Activated T-cell treated with anti-CD3 and anti-CD28 coated beads, Interleukin-2, amount 50 U/mL, for 48 hours (primary cell): ENCODE results near the gene DACH1.

Experiments used
- DNase-seq, 2 experiments: peaks; one replicate each; pipeline ENCODE4 v3.0.0-alpha.2; 2020

DACH1 gene

GRCh38 chr13:71618159-71618558 is 248.8 kb downstream of the DACH1 start:
- no peak for DNase-seq

DNA sequence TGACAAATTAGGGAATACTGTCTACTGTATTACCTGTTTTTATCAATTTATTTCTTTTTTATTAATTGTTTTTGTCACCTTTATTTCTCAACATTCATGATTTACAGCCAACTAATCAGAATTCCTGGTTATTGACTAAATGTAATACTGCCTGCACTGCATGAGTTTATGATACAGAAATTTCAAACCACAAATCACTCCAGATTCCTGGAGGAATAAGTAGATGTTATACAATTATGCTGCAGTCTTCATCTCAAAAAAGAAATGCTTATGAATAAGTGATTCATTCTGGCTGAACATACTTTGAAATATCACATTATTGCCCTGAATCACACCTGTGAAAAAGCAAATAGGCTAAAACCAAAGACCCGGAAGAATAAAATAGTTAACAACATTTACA is 249.7 kb downstream of the DACH1 start:
- no peak for DNase-seq

DNA sequence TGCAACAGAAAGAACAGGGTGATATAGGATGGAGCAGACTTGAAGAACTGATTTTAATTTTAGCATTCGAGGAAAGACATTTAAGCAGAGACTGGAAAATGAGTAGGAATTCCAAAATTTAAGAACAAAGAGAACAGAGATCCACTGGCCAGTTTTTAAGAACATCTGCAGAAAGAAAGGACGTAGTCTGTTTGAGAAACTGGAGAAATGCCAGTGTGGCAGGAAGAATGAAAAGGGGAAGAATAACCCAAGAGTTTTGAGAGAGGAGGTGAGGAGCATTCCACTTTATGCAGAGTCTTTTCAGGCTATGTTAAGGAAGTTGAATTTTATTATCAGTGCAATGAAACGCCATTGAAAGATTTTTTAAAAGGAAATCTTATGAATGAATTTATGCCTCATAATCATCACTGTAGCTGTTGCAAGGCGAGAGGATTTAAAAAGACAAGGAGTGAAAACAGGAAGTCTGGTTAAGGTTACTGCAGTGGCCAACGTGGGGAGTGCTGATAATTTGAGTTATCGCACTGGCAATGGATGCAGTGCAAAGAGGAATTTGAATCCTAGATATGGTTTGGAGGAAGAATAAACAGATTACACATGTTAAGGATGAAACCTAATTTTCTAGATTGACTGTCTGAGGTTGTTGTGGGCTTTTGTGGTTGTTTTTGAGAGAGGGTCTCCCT is 253.8 kb downstream of the DACH1 start:
- DNase-seq, result no peak

DNA sequence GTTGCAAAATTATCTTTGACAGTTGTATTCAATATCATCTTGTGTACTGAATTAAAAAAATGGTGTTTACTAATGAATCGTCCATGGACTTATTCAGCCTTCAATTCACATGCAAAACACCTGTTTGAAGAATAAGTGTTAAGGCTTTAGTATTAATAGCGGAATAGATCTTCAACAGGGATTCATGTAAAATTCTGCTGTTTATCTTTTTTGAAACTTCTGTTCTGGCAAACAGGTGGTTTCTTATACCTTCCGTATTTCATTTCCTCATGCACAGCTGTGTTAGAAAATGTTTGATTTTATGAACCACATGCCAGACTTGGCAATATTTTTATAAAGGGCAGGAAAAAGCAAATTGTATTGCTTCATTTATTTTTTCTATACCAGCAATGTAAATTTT is 255.7 kb downstream of the DACH1 start:
- DNase-seq, result no peak

GRCh38 chr13:71610876-71611275 is 256.1 kb downstream of the DACH1 start:
- DNase-seq, result no peak

DNA sequence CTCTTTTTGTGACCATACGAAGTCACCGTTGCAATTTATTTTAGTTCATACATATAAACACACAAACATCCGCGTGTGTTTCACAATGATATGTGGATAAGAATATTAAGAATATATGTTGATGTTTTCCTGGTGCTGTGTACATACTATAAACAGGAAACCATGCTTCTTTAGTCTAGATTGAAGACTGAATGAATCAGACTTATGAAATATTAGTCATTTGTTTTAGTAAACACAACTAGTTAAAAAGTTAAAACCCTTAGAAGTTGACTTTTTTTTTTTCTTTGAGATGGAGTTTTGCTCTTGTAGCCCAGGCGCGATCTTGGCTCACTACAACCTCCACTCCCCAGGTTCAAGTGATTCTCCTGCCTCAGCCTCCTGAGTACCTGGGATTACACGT is 257.7 kb downstream of the DACH1 start:
- no peak for DNase-seq

GRCh38 chr13:71607575-71607974 is 259.4 kb downstream of the DACH1 start:
- DNase-seq, result no peak

GRCh38 chr13:71606818-71607217 is 260.2 kb downstream of the DACH1 start:
- DNase-seq, result no peak

GRCh38 chr13:71605744-71606143 is 261.3 kb downstream of the DACH1 start:
- no peak for DNase-seq

GRCh38 chr13:71603255-71603654 is 263.7 kb downstream of the DACH1 start:
- no peak for DNase-seq

DNA sequence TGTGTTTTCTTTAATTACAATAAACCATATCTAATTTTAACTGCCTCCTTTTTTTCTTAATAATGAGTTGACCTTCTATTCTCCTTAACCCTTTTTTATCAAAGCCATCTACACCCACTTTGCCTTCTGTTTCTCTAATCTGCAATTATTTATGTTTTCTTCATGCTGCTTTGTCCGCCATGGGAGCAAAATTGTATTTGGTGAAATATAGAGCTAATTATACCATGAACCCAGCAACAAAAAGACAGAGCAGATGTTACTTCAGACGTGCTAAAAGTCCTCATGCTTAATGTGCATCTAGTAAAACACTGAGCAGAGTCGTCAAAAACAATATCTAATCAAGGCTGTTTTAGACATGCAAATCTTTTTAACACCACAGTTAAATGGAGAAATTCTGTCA is 264.7 kb downstream of the DACH1 start:
- no peak for DNase-seq

DNA sequence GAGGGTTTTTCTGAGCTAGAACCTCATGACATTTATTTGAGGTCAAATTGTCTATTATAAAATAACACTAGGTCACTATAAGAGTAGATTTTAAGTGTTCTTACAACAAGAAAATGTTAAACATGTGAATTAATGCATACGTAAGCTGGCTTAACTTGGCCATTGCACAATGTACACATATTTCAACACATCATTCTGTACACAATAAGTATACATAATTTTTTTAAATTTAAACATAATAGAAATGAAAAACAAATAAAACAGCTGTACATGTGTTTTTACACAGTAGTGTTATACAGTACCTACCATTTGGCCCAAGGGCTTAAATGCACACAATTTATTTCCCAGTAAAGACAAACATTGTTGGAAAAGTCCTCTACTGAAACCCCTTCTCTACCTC is 269.9 kb downstream of the DACH1 start:
- no peak for DNase-seq

DNA sequence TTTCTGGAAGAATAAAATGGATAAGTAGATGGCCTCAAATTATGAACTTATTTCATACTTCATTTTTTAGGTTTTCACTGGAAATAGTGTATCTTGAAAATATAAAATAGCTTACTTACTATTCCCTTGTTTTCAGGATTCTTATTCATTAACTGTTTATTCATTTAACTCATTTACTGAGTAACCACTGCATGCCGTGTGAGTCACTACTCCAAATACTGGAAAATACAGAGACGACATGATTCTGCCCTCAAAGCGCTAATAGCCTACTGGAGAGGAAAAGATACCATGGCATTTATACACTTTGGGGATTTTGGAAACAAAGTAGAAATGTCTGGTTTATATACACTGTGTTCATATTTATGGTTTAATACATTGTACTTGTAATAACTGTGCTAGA is 270.9 kb downstream of the DACH1 start:
- no peak for DNase-seq

DNA sequence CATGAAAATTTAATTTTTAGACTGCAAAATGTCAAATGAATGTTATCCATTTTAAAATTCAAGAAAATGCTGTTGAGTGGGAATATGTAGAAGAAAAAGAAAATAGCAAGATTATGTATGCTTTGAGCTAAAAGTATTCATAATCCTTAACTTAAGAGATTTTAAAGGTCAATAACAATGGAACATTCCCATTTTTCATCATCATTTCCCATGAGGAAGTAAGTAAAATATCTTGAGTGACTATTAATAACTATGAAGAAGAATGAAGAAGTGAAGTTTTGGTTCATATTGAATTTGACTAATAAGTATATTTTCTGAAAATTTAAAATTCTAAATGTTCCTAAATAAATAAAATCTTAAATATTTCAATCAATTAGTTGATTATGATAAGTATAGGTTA is 273.4 kb downstream of the DACH1 start:
- no peak for DNase-seq

- DNase-seq, result no peak
Measured at GRCh38 chr13:71591374-71591773, 275.6 kb downstream of the DACH1 start.

- DNase-seq, result no peak
Measured at GRCh38 chr13:71590654-71591148, 276.3 kb downstream of the DACH1 start.

- DNase-seq, result no peak
Measured at GRCh38 chr13:71589032-71589431, 278.0 kb downstream of the DACH1 start.

DNA sequence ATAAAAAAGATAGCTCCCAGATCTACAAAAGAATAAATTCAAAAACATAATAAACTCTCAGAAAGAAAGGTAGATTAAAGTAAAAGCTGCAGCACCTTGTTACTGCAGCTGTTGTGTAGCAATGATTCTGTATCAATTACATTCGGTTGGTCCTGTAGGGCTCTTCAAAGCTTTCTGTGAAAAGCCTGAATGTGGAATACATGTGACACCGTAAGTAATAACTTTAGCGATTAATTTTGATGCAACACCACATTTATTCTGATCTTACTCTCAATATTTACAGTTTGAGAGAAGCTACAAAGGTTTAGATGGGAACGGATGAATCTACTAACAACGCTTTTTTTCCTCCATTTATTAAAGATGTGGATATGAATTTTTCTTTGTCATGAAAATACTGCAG is 279.2 kb downstream of the DACH1 start:
- DNase-seq, result no peak

GRCh38 chr13:71587193-71587592 is 279.8 kb downstream of the DACH1 start:
- DNase-seq, result no peak

GRCh38 chr13:71583581-71583980 is 283.4 kb downstream of the DACH1 start:
- DNase-seq, result no peak

GRCh38 chr13:71580614-71581013 is 286.4 kb downstream of the DACH1 start:
- no peak for DNase-seq

- DNase-seq, result no peak
Measured at GRCh38 chr13:71578048-71578447, 289.0 kb downstream of the DACH1 start.

- DNase-seq, result no peak
Measured at GRCh38 chr13:71577127-71577526, 289.9 kb downstream of the DACH1 start.

- DNase-seq, result no peak
Measured at GRCh38 chr13:71576571-71576970, 290.4 kb downstream of the DACH1 start.

DNA sequence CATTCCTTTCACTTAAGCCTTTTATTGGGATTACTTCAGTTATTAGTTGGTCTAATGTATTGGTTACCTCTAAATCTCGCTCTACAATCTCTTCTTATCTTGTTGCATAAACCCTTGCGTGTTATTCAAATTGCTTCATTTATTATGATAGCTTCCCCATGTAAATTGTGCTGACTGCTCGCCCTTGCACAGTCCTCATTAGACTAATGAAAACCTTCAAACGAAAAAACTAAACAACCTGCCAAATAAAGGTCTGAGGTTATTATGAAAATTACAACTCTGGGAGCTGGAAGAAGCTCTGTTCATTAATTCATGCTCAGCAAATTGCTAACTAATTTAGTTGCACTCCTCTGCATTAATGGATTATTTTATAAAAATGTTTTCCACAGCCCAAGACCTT is 320.1 kb downstream of the DACH1 start:
- no peak for DNase-seq
